HG02852 (cell line): ENCODE data around the gene ZDHHC11.
A peak's percentile ranks its signal among the peaks of the same experiment; 100 is the strongest.

ENCODE experiments used
- ATAC-seq: cut with Tn5 transposase; IDR thresholded peaks from one replicate; pipeline ENCODE4 v1.9.1; 2021; ENCODE audit warnings: mild to moderate bottlenecking, moderate library complexity; ENCODE audit not compliant: unreplicated experiment

ZDHHC11 gene

GRCh38 chr5:850511-851006 is at the start of gene ZDHHC11:
Gene ZDHHC11 (minus strand): TSS chr5:850986. CDS start chr5:850602, 384 bp downstream.
- ATAC-seq, result no peak

- no peak for ATAC-seq
Observed at GRCh38 chr5:893711-894110, 42.9 kb upstream of the ZDHHC11 start.

- ATAC-seq, result peak; percentile 13
Observed at GRCh38 chr5:893137-893506, 42.3 kb upstream of the ZDHHC11 start.

GRCh38 chr5:892394-893136 is 41.8 kb upstream of the ZDHHC11 start, which contains the start of the genes BRD9 and TRIP13:
Gene BRD9 (minus strand): TSS chr5:892801. CDS start chr5:892657, 144 bp downstream.
Gene TRIP13 (plus strand): TSS chr5:892884. CDS start chr5:892999, 115 bp downstream.
- ATAC-seq, result peak; percentile 97

GRCh38 chr5:891837-892393 is 41.1 kb upstream of the ZDHHC11 start:
- peak; percentile 11 for ATAC-seq

- ATAC-seq, result no peak
Observed at GRCh38 chr5:891117-891836, 40.5 kb upstream of the ZDHHC11 start.

- ATAC-seq, result no peak
Observed at GRCh38 chr5:889075-889710, 38.4 kb upstream of the ZDHHC11 start.

GRCh38 chr5:888638-889035 is 37.9 kb upstream of the ZDHHC11 start:
- ATAC-seq, result no peak

- ATAC-seq, result no peak
Observed at GRCh38 chr5:887947-888637, 37.3 kb upstream of the ZDHHC11 start.

- ATAC-seq, result no peak
Observed at GRCh38 chr5:886716-887325, 36.0 kb upstream of the ZDHHC11 start.

- no peak for ATAC-seq
Observed at GRCh38 chr5:886036-886435, 35.2 kb upstream of the ZDHHC11 start.

- ATAC-seq, result no peak
Observed at GRCh38 chr5:885529-885928, 34.7 kb upstream of the ZDHHC11 start.

- ATAC-seq, result no peak
Observed at GRCh38 chr5:885127-885442, 34.3 kb upstream of the ZDHHC11 start.

- no peak for ATAC-seq
Observed at GRCh38 chr5:884345-885126, 33.8 kb upstream of the ZDHHC11 start.

- ATAC-seq, result no peak
Observed at GRCh38 chr5:883475-884181, 32.8 kb upstream of the ZDHHC11 start.

GRCh38 chr5:882253-883183 is 31.7 kb upstream of the ZDHHC11 start:
- no peak for ATAC-seq

GRCh38 chr5:881551-881935 is 30.8 kb upstream of the ZDHHC11 start:
- no peak for ATAC-seq
